GM18907 (cell line): Measurements from ENCODE around the gene IGF2BP3.

ENCODE experiments used
- ATAC-seq: cut with Tn5 transposase; IDR thresholded peaks from one replicate; pipeline ENCODE4 v1.9.1; 2021; ENCODE audit warnings: mild to moderate bottlenecking, moderate library complexity; ENCODE audit not compliant: unreplicated experiment

IGF2BP3 gene

DNA sequence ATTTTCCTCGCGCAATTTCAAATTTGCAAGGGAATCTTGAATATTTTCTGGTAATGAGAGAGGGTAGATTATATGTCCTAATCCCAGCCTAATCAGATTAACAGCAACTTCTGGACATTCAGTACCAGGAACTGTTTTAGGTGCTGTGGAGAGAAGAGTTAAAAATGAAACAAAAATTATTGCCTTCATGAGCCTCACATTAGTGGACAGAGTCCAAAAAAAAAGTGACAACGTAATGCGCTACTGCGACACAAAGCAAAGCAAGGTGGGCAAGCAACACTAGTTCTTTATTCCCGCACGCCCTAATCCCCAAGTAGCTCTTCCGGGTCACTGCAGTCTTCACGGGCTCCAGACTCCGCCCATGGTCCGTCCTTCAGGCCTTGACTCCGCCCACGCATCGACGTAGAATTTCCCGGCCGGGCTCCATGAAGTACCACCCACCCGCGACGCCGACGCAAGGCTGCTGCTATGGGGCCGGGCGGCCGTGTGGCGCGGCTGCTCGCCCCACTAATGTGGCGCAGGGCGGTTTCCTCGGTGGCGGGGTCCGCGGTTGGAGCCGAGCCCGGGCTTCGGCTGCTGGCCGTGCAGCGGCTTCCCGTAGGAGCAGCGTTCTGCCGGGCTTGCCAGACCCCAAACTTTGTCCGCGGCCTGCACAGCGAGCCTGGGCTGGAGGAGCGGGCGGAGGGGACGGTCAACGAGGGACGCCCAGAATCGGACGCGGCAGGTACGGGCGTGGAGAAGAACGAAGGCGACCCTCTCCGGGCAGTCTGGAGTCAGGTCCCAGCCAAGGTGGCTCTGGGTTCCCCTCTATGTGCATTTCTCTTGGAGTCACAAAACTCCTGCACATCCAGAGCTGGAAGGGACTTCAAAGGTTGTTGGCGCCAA is 171.2 kb downstream of the IGF2BP3 start, which contains the start of gene MALSU1:
MALSU1 (plus strand) TSS at position 455 of the 885 bp plus-strand sequence; CDS start at position 469, 14 bp downstream.
- ATAC-seq = peak; percentile 99

DNA sequence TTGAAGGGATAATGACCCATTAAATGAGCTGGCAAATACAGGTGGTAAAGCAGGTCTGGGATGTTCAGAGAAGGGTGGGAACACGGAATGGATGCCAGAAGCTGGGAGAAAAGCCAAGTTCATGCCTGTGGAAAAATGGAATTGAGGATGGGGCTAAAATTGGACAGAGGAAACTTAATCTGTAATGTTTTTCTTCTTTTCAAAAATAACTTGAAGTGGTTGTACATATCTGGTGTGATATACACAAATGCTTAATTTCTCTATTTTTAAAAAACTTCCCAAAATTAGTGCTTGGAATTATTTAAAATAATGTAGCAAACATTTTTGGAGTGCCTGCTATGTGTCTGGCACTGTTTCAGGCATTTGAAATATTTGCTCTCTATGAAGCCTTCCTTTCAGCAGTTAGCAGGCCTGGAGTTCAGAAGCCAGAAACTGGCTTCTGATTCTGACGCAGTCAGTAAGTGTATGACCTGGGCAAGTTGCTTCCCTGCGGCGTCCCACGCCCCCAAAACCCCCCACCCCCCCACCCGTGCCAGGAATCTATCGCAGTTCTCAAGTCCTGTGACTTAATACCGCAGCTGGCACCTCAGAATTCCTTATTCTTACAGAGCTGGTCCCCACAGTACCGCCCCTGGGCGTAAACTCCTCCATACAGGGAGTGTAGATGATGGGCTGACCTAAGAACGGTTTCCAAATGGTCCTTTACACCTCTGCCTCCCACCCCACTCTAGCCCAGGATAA is 172.0 kb downstream of the IGF2BP3 start:
- no peak for ATAC-seq

DNA sequence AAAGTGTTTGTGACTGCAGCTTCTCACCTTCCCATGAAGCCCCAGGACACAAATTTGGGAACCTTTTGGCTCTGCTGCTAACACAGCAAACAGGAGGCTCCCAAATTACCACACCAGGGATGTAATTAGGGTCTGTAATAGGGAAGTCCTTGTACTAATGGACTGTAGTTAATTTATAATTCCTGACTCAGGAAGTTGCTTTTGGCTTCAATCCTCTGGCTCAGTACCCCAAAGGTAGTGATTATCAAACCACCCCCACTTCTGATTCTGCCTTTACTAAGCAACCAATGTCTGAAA is 174.9 kb downstream of the IGF2BP3 start:
- no peak for ATAC-seq

DNA sequence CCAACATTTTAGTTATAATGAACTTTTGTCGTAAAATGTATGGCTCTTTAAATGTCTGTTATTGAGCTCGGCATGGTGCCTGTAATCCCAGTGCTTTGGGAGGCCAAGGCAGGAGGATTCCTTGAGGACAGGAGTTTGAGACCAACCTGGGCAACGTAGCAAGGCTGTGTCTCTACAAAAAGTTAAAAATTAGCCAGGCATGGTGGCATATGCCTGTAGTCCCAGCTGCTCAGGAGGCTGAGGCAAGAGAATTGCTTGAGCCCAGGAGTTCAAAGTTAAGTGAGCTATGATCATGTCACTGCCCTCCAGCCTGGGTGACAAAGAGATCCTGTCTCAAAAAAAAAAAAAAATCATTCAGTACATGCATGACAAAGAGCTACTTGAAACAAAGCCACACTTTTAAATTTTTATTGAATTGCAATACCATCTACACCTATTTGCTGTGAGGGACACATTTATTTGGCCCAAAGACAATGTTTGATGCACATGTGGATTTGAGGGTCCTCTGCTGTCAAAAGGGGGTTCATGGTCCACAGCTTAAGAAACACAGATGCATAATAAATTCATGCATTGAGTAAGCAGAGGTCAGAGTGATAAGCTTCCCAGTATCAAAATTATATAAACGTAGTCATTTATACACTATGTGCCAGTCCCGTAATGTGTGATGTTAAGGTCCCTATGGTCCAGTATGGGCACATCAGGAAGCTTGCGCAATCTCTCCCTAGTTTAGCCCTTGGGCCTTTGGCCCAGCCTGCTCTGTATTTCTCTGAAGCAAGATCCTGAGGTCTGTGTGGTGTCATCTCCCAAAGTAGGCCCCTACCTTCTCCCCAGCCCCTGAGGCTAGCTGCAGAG is 175.5 kb downstream of the IGF2BP3 start:
- ATAC-seq = no peak

DNA sequence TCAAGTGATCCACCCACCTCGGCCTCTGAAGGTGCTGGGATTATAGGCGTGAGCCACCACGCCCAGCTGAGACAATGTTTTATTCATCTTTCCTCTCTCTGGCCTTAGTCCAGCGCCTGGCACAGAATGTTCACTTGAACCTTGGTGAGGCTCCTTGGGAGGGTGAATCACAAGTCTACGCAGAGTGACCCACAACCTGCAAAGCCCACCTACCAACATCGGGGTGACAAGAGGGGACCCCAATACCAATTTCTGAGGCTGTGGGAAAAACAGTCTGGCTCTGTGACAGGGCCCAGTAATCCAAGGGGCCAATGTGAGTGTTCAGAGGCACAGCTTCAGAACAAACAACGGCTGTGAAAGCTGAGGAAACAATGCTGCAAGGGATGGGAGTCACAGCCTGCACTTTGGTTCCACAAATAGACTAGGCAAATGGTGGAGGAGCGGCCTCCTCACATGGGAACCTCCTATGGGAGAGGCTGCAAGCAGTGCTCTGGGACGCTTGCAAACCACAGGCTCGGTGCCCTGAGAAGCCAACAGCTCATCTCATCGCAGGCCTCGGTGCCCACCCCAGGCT is 176.7 kb downstream of the IGF2BP3 start:
- no peak for ATAC-seq

- no peak for ATAC-seq
Measured at GRCh38 chr7:23292623-23293022, 177.7 kb downstream of the IGF2BP3 start.

DNA sequence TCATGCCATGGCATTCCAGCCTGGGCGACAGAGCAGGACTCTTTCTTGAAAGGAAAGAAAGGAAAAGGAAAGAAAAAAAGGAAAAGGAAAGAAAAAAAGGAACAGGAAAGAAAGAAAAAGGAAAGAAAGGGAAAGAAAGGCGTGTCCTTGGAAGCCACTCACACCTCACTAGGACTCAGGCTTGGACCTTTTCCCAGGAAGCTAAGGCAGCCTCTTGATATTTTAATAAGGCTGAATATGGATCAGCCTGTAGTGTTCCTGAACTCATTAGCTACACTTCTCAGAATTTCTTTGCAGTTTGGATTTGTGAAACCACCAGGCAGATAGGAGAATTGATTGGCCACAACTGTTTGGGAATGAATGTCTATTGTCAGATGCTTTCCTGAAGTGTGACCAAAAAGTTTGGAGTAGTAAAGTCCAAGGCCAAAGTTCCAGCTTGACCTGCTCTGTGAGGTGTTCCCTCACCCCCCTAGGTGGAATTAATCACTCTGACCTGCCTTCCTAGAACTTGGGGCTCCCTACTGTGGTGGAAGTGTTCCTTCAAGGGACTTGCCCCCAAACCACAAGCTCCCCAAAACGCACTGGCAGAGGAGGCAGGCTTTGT is 178.2 kb downstream of the IGF2BP3 start:
- no peak for ATAC-seq

DNA sequence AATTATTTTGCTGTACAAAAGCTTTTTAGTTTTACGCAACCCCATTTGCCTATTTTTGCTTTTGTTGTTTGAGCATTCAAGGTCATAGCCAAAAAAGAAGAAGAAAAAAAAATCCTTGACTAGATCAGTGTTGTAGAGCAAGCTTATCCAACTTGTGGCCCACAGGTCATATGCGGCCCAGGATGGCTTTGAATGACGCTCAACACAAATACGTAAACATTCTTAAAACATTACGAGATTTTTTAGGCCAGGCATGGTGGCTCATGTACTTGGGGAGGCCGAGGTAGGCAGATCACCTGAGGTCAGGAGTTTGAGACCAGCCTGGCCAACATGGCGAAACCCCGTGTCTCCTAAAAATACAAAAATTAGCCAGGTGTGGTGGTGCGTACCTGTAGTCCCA is 179.3 kb downstream of the IGF2BP3 start:
- ATAC-seq = no peak

GRCh38 chr7:23287612-23288011 is 182.7 kb downstream of the IGF2BP3 start:
- no peak for ATAC-seq

DNA sequence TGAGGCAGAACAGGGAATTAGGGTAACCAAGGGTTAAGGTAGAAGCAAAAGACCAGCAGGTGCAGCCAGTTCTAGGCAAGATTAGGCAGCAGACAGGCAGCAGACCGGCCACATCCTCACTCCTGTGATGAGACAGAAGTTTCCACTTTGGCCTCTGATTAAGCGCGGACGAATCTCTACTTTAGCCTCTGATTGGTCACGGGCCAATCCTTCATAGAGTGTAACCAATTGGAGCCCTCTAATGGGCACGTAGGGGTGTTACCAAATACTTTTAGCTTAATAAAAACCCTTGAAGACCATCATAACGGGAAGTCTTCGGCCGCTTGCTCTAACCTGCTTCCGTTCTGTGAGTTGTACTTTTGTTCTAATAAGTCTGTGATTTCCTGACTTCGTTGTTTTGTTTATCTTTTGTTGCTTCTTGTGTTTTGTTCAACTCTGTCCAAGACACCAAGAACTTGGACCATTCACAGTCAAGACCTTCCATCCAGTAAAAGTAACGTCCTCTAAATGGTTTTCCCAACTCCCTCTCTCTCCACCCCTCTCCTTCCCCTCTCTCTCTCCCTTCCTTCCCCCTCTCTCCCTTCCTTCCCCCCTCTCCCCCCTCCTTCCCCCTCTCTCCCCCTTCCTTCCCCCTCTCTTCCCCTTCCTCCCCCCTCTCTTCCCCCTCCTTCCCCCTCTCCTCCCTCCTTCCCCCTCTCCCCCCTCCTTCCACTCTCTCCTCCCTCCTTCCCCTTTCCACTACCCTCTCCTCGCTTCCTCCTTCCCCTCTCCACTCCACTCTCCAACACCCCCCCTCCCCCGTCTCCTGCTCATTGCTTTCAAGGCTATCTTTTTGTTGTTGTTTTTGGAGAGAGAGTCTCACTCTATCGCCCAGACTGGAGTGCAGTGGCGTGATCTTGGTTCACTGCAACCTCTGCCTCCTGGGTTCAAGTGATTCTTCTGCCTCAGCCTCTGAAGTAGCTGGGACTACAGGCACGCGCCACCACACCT is 184.3 kb downstream of the IGF2BP3 start:
- ATAC-seq = no peak

DNA sequence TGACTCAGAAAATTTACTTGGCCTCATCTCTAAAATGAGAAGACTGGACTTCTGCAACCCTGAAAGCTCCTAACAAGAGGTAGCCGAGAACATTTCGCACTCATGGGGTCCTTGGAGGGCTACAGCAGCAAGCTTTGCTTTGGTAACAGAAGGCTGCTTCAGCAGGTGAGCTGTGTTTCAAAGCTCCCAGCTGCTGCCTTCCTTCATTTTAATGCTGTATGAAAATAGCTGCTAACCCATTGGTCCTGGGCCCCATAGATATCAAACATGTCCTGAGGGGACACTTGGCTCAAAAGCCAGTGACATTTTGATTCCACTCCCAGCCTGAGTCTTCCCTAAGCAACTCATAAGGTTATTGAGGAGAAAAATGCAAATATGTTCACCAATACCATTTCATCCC is 185.4 kb downstream of the IGF2BP3 start:
- no peak for ATAC-seq

- ATAC-seq = no peak
Measured at GRCh38 chr7:23283086-23283485, 187.2 kb downstream of the IGF2BP3 start.

GRCh38 chr7:23279819-23280525 is 190.3 kb downstream of the IGF2BP3 start:
- no peak for ATAC-seq

DNA sequence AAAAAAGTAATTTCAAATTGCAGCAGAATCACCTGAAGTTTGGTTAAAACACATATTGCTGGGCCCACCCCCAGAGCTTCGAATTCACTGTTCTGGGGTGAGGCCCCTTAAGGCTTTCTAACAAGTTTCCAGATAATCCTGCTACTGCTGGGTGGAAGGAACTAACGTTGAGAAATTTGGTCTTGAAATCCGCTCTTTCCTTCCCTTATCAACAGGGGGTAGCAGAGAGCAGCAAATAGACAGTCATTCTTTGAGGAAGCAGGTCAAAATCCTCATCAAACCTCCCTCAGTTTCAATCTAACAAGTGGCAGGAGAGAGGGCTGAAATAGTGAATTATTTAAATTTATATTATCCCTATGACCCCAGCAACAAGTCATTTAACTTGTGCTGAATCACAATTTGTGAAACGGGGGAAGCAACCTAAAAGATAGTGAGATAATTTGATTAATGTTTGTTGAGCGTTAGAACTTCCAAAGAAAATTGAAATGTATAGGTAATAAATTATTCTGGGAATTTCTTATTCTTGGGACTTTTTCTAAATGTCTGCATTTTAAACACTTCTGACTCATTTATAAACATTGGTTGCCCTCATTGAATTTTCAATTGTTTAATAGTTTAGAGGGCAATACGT is 192.8 kb downstream of the IGF2BP3 start:
- peak; percentile 47 for ATAC-seq

DNA sequence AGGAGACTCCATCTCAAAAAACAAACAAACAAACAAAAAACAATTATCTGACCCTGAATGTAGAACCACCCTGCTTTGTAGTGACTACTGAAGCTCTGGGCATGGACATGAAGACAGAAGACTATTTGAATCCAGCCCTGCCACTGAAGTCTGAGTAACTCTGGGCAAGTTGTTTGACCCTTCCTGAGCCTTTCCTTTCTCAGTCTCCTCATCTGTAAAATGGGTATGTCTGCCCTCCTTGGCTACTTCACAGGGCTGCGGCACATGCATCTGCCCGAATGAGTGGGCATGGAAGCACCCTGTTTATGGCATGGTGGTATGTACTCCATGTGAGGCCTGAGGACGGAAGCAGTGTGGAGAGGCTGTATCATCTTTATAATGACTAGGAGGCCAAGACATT is 193.3 kb downstream of the IGF2BP3 start:
- no peak for ATAC-seq

GRCh38 chr7:23276376-23276775 is 193.9 kb downstream of the IGF2BP3 start:
- no peak for ATAC-seq

DNA sequence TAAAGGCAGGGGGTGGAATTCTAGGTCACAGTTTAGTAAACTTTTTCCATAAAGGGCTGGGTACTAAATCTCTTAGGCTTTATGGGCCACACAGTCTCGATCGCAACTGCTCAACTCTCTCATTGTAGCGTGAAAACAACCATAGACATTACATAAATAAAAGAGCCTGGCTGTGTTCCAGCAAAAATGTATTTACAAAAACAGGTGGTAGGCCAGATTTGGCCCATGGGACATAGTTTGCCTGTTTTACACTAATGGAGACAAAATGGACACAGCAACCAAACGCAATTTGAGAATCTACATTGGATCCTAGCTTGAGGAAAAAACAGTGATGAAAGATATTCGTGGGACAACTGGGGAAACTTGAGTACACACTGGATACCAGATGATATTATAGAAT is 194.4 kb downstream of the IGF2BP3 start:
- ATAC-seq = no peak

- ATAC-seq = peak; percentile 95
Measured at GRCh38 chr7:23273141-23273599, 197.1 kb downstream of the IGF2BP3 start.
